ENCODE measurements around the gene BCR.

GRCh38 chr22:23242473-23243001 is 62.2 kb downstream of the BCR start:
- TF ChIP-seq CTCF (conservative IDR thresholded peaks at IDR 0.05; ENCODE audit: low read depth, low read length) (peak; percentile 16; the same call in 1 of the 2 replicates), POLR2A (IDR thresholded peaks at IDR 0.05; ENCODE audit: low read depth, low read length) (no peak), CEBPB (IDR thresholded peaks at IDR 0.05; ENCODE audit: low read depth, low read length) (no peak), CHD1 (IDR thresholded peaks at IDR 0.05; ENCODE audit: low read depth, low read length) (no peak), RAD21 (IDR thresholded peaks at IDR 0.05; ENCODE audit: low read length) (no peak), FOS (IDR thresholded peaks at IDR 0.05; ENCODE audit: low read depth, low read length) (no peak), MAFK (IDR thresholded peaks at IDR 0.05; ENCODE audit: low read depth, low read length) (peak; percentile 23; the same call in 1 of the 2 replicates), SMC3 (IDR thresholded peaks at IDR 0.05; ENCODE audit: low read depth, low read length) (no peak), USF2 (IDR thresholded peaks at IDR 0.05; ENCODE audit: low read depth, low read length) (no peak), MXI1 (IDR thresholded peaks at IDR 0.05; ENCODE audit: borderline replicate concordance, low read depth, low read length) (no peak)

All from IMR-90 (cell line).